Measurements from ENCODE around the gene ARHGAP40.
A peak's percentile ranks its signal among the peaks of the same experiment; 100 is the strongest.

The ARHGAP40 gene

GRCh38 chr20:38623061-38623460 is 21.5 kb downstream of the ARHGAP40 start:
- DNase-seq = no peak

GRCh38 chr20:38624084-38624483 is 22.5 kb downstream of the ARHGAP40 start:
- no peak for DNase-seq

DNA sequence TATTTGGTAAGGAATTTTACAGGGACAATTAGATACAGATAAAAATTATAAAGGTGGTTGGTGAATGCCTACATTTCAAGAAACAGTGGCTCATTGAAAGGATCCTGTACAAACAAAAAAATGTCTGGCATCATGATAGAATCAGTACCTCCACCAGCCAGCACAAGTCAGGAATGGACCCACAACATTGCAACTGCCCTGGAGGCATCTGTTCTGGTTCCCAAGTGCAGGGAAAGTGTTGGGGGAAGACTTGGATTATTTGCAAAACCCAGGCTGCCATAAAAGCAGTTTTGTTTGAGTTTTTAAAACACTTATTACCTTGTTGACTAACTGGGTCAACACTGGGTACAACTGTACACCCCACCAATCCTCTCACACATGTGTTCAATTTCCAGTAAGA is 24.3 kb downstream of the ARHGAP40 start:
- DNase-seq = no peak

GRCh38 chr20:38626921-38627659 is 25.5 kb downstream of the ARHGAP40 start:
- no peak for DNase-seq

- no peak for DNase-seq
Measured at GRCh38 chr20:38628580-38629470, 27.2 kb downstream of the ARHGAP40 start.

- DNase-seq = no peak
Measured at GRCh38 chr20:38629979-38630378, 28.4 kb downstream of the ARHGAP40 start.

DNA sequence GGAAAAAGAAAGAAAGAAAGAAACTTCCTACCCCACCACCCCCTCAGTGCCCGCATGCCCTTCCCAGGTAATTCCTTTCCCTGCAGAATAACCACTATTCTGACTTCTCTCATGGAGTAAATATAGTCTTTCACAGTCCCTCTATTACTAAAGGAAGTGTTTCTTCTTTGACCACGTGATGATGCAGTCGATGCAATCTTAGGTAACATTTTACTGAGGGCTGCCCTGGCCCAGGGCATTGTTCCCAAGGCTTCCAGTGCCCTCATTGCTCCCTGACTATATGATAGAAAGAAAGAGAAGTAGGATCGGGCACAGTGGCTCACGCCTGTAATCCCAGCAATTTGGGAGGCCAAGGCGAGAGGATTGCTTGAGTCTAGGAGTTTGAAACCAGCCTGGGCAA is 29.1 kb downstream of the ARHGAP40 start:
- DNase-seq = no peak

GRCh38 chr20:38631155-38632022 is 29.8 kb downstream of the ARHGAP40 start:
- no peak for DNase-seq

- DNase-seq = peak; percentile 27
Measured at GRCh38 chr20:38633577-38634093, 32.0 kb downstream of the ARHGAP40 start.

GRCh38 chr20:38635721-38636288 is 34.2 kb downstream of the ARHGAP40 start:
- no peak for DNase-seq

GRCh38 chr20:38640521-38640920 is 38.9 kb downstream of the ARHGAP40 start:
- DNase-seq = no peak

DNA sequence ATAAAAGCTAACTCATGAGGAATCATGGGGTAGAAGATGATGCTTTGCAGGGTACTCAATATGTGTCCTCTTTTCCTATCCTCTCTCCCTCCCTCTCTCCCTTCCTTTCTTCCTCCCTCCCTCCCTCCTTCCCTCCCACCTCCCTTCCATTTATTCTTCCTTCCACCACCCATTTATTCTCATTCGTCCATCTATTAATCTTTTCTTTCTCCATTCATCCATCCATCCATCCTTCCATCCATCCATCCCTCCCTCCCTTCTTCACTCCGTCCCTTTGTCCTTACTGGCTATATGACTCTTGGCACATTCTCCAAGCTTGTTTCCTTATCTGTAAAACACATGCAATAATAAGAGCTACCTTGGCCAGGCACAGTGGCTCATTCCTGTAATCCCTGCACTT is 40.9 kb downstream of the ARHGAP40 start:
- no peak for DNase-seq

DNA sequence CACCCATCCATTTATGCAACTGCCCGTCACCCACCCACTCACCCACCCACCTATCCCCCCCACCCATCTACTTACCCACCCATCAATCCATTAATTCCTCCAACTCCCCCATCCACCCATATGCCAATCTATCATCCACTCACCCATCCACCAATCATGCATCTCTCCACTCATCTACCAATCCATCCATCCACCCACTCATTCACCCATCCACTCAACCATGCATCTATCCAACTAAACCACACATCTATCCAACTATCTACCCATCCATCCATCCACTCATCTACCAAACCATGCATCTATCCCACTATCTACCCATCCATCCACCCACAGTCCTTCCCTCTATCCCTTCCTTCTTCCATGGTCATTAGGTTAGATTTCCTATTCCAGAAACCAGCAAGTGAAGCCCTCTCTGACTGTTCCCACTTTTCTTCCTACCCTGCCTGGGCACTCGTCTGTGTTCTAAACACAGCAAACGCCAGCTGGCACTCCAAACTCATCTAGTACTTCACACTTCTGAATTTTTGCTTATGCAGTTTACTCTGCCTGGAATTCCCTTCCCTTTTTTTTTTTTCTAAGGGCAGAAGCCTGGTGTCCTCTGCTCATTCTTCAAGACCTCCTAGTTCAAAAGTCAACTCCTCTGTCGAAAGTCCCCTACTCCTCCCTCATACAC is 43.1 kb downstream of the ARHGAP40 start:
- no peak for DNase-seq

GRCh38 chr20:38645351-38645750 is 43.7 kb downstream of the ARHGAP40 start:
- DNase-seq = no peak

GRCh38 chr20:38645980-38646858 is 44.6 kb downstream of the ARHGAP40 start:
- peak; percentile 85 for DNase-seq

DNA sequence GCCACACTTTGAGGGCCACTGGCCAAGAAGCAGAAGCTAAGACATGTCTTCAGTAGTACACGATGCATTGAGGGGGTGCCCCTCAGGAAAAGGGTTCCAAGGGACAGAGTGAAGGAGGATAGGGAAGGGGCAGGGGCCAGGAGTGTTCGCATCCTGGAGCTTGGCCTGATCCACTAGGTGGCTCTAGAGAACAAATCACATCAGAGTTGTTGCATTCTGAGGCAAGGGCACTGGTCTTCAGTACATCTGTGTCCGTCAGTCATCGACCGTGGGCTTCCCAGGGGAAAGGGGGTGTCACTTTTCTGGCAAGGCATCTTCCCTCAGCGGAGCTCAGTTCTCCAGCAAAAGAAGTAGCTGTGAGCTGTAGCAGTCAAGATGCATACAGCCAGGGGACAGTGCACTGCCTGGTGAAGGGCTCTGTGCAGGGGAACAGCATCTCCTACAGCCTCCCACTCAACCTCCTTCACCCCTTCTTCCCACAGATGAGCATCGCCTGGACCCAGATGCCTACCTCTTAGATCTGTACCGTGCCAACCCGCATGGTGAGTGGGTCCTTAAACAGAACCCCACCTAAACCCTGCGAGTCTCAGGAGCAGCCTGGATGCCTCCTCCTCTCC is 47.8 kb downstream of the ARHGAP40 start:
- DNase-seq = no peak

DNA sequence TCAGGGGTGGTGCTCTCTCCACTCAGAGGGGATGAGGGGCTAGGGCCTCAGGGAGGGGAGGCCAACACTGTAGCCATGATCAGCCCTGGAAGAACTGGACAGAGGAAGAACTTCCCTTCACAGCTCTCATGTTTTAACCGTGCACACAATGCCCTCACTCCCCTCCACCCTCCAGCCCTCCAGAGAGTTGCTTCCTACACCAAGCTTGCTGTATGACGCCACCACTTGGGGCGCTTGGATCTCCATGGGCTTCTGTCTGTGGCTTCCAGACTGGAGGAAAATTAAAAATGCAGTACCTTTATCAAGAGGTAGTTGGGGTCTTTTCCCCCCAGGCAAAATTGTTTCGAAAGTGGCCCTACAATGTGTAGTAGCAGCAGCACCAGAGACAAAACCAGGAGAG is 48.4 kb downstream of the ARHGAP40 start:
- DNase-seq = no peak

- no peak for DNase-seq
Measured at GRCh38 chr20:38651154-38651553, 49.5 kb downstream of the ARHGAP40 start.

DNA sequence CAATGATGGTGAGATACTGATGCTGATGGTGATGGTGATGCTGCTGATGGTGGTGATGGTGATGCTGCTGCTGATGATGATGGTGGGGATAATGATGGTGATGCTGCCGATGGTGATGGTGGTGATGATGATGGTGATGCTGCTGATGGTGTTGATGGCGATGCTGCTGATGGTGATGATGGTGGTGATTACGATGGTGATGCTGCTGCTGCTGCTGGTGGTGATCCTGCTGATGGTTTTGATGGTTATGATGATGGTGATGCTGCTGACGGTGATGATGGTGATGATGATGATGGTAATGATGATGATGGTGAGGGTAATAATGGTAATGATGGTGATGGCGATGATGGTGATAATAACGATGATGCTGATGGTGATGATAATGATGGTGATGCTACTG is 50.0 kb downstream of the ARHGAP40 start:
- no peak for DNase-seq

DNA sequence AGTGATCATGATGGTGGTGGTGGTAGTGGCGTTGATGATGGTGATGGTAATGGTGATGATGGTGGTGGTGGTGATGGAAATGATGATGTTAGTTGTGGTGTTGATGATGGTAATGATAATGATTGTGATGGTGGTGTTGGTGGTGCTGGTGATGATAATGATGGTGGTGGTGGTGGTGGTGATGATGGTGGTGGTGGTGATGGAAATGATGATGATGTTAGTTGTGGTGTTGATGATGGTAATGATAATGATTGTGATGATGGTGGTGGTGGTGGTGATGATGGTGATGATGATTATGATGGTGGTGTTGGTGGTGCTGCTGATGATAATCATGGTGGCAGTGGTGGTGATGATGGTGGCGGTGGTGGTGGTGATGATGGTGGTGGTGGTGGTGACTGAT is 51.4 kb downstream of the ARHGAP40 start:
- DNase-seq = no peak

All from activated effector memory CD4-positive, alpha-beta T cell treated with Interleukin-2 at 50 U/mL for 16 hours (primary cell).